Kasumi-1 (cell line): ENCODE measurements around the gene SUSD1.
A peak's percentile ranks its signal among the peaks of the same experiment; 100 is the strongest.

ENCODE experiments used
- DNase-seq, 2 experiments: peaks; one replicate each; lab custom pipeline; 2025; lab: John Stamatoyannopoulos, UW

The SUSD1 gene

GRCh38 chr9:112012026-112012902 lies 162.8 kb downstream of the SUSD1 start:
- peak; percentile 93 to 94 for DNase-seq

- no peak for DNase-seq
Measured at GRCh38 chr9:112011051-112011620, 164.0 kb downstream of the SUSD1 start.

GRCh38 chr9:112010537-112010936 lies 164.6 kb downstream of the SUSD1 start:
- no peak for DNase-seq

GRCh38 chr9:112009656-112010055 lies 165.4 kb downstream of the SUSD1 start:
- no peak for DNase-seq

- no peak for DNase-seq
Measured at GRCh38 chr9:112007575-112008240, 167.4 kb downstream of the SUSD1 start.

- no peak for DNase-seq
Measured at GRCh38 chr9:112006361-112007020, 168.6 kb downstream of the SUSD1 start.

- no peak for DNase-seq
Measured at GRCh38 chr9:112005939-112006338, 169.2 kb downstream of the SUSD1 start.

GRCh38 chr9:112003538-112003937 lies 171.6 kb downstream of the SUSD1 start:
- no peak for DNase-seq

- no peak for DNase-seq
Measured at GRCh38 chr9:112002847-112003457, 172.1 kb downstream of the SUSD1 start.

GRCh38 chr9:112002131-112002846 lies 172.8 kb downstream of the SUSD1 start:
- no peak for DNase-seq

- DNase-seq = no peak
Measured at GRCh38 chr9:112000743-112001142, 174.4 kb downstream of the SUSD1 start.

- no peak for DNase-seq
Measured at GRCh38 chr9:111999319-111999718, 175.8 kb downstream of the SUSD1 start.

GRCh38 chr9:111997831-111998230 lies 177.3 kb downstream of the SUSD1 start:
- no peak for DNase-seq

GRCh38 chr9:111994831-111995458 lies 180.2 kb downstream of the SUSD1 start:
- DNase-seq = no peak

- no peak for DNase-seq
Measured at GRCh38 chr9:111993319-111993718, 181.8 kb downstream of the SUSD1 start.

- DNase-seq = peak; percentile 13 to 14
Measured at GRCh38 chr9:111992523-111992922, 182.6 kb downstream of the SUSD1 start.

- DNase-seq = no peak
Measured at GRCh38 chr9:111991179-111991578, 183.9 kb downstream of the SUSD1 start.
